Pons (tissue), 1 donor: Measurements from ENCODE around the gene SMAD5.
A peak's percentile ranks its signal among the peaks of the same experiment; 100 is the strongest.

Source experiments
- DNase-seq: peaks from one replicate; pipeline ENCODE4 v3.0.0-alpha.2; 2016; ENCODE audit warnings: low spot score

SMAD5 gene

GRCh38 chr5:136115183-136115865, 17.3 kb upstream of the SMAD5 start:
- no peak for DNase-seq

GRCh38 chr5:136120529-136120928, 12.1 kb upstream of the SMAD5 start:
- no peak for DNase-seq

- DNase-seq, result no peak
These were observed 9.3 kb upstream of the SMAD5 start for GRCh38 chr5:136123236-136123768.

- DNase-seq, result no peak
These were observed 5.1 kb upstream of the SMAD5 start for GRCh38 chr5:136127560-136127959.

GRCh38 chr5:136128481-136128880, 4.2 kb upstream of the SMAD5 start:
- peak; percentile 43 for DNase-seq

GRCh38 chr5:136129445-136129844, 3.2 kb upstream of the SMAD5 start:
- DNase-seq, result no peak

- no peak for DNase-seq
These were observed 2.1 kb upstream of the SMAD5 start for GRCh38 chr5:136130581-136130980.

- DNase-seq, result no peak
These were observed 558 bp upstream of the SMAD5 start for GRCh38 chr5:136132087-136132486.

GRCh38 chr5:136133222-136133921, 727 bp downstream of the SMAD5 start:
- DNase-seq, result peak; percentile 43

- no peak for DNase-seq
These were observed 1.3 kb downstream of the SMAD5 start for GRCh38 chr5:136133922-136134379.

- no peak for DNase-seq
These were observed 2.0 kb downstream of the SMAD5 start for GRCh38 chr5:136134653-136135052.

GRCh38 chr5:136135536-136135935, 2.9 kb downstream of the SMAD5 start:
- DNase-seq, result no peak

GRCh38 chr5:136137497-136138220, 5.0 kb downstream of the SMAD5 start:
- no peak for DNase-seq

- DNase-seq, result no peak
These were observed 8.9 kb downstream of the SMAD5 start for GRCh38 chr5:136141561-136141960.

GRCh38 chr5:136143312-136143711, 10.7 kb downstream of the SMAD5 start:
- DNase-seq, result no peak

GRCh38 chr5:136143763-136144162, 11.1 kb downstream of the SMAD5 start:
- DNase-seq, result no peak

GRCh38 chr5:136145030-136145429, 12.4 kb downstream of the SMAD5 start:
- DNase-seq, result no peak

GRCh38 chr5:136146201-136146600, 13.6 kb downstream of the SMAD5 start:
- no peak for DNase-seq

- no peak for DNase-seq
These were observed 15.0 kb downstream of the SMAD5 start for GRCh38 chr5:136147632-136148031.

GRCh38 chr5:136149891-136150290, 17.2 kb downstream of the SMAD5 start:
- DNase-seq, result no peak

- no peak for DNase-seq
These were observed 21.1 kb downstream of the SMAD5 start for GRCh38 chr5:136153581-136154236.

GRCh38 chr5:136155078-136155477, 22.4 kb downstream of the SMAD5 start:
- DNase-seq, result no peak
